NCI-H2227 treated with DMSO at 0.1 percent for 48 hours (cell line): ENCODE measurements around the gene MACC1.

Experiments used
- DNase-seq: peaks from one replicate; lab custom pipeline; 2025; lab: John Stamatoyannopoulos, UW

MACC1 gene

DNA sequence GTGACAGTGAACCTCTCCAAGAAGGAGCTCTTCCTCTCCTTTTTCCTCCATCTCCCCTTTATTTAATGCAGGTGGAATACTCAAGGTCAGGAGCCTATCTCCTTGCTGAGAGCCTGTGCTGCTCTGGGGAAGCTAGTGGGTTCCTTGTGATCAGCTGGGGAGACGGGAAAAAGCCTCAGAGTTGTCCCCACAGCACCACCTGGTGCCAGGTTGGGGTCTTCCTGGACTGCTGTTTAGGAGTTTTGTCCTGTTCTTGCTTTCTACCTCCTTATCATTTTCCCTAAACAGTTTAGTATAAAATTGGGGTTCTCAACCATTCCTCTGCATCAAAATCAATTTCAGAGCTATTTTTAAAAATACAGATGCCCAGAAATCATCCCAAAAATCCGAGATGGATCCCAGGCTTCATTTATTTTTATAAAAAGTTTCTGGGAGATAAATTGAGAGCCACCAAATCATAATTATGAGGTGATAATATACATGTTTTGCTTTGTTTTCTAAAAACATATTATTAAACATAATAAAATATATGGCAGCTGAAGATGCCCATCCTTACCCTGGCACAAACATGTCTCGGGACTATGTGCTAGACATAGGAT lies 44.3 kb downstream of the MACC1 start:
- DNase-seq: peak; percentile 53

DNA sequence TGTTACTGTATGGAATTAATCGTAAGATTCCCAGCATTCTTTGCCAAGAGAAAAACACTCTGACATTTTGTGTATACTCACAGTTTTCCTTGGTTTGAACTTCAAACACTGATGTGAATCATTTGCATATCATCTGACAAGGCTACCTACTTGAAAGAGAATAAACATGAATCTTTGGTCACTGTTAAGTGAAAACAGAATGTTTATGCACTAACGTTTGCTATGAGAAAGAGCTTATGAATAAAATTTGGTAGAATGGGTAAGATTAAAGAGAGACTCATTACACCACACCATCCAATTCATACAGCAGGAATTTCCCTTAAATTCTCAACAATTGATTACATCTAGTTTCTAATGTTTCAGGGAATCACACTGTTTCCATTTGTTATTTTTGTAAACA lies 46.6 kb downstream of the MACC1 start:
- no peak for DNase-seq

DNA sequence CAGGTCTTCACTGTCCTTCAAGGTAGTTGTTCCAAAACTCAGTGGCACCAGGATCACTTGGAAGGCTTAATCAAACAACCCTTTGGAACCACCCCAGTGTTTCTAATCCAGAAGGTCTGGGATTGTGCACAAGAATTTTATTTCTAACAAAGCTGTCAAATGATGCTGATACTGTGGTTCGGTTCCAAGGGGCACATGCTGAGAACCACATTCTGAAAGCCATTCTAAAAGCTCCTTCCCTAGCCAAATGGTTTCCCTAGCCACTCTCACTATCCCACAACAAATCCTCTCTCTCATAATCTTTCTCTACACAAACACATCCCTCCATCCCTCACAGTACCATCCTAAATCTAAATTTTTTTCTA lies 52.1 kb downstream of the MACC1 start:
- DNase-seq: no peak

DNA sequence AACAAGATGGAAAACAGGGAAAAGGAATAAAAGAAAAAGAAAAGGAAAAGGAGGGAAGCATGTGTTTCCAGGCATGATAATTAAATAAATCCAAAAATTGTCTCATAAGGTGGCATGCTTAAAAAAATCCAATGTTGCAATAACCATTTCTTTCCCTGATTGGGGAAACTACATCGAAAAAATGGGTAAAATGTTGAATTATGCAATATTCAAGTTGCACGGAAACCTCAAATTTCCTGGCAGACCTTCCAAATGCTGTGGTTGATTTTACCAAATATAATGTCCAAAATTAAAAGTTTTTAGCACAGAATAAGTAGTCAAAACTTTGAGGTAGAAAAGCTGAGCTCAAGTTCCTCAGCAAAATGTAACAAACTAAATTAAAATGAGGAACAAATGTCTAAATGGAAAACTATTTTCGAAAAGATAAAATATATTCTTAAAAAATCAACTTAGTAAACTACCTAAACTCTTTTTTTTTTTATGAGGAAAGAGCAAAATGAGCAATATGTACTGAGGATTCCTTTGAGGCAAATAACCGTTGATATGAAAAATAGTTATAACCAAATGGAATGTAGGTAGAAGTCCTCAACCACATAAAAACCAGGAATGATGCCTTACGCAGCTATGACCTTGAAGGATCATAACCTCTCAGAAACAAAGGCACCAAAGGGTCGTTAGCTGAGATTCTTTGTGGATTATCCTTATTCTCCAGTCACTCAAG lies 52.6 kb downstream of the MACC1 start:
- DNase-seq: no peak

DNA sequence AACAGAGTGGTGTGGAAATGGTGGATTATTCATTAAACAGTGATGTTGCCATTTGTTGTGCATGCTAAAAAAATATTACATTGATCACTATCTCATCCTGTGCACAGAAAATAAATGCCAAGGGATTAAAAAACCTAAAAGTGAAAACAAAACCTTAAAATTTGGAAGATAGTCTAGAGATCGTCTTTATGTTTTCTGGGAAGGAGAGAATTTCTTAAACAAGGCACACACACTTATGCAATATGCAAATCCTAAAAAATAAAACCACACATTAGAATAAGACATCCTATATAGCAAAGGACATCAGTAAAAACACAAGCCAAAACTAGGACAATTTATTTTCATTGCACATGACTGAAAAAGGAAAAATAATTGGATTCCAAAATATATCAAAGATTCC lies 54.5 kb downstream of the MACC1 start:
- no peak for DNase-seq

DNA sequence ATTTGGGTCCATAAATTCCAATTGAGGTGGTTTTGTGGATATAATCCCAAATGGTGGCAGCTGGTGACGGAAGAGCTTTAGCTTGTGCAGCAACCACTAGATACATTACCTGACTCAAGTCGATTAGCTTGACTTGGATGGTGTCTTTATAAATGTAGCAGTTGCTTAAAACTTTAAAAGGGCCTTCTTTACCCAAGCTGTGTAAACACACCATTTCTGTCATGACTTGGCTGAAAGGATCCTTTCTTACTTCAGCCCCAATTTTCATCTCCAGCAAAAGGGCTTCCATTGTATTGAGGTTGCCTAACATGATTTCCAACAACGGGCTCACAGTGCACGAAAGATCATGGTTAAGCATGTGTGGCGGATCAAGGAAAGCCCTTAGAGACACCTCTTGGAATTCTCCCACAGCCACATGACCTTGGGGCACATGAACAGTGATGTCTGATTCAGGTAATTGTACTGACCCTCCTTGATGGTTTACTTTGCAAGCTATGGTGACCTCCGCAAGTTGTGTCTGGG lies 57.9 kb downstream of the MACC1 start:
- DNase-seq: no peak

DNA sequence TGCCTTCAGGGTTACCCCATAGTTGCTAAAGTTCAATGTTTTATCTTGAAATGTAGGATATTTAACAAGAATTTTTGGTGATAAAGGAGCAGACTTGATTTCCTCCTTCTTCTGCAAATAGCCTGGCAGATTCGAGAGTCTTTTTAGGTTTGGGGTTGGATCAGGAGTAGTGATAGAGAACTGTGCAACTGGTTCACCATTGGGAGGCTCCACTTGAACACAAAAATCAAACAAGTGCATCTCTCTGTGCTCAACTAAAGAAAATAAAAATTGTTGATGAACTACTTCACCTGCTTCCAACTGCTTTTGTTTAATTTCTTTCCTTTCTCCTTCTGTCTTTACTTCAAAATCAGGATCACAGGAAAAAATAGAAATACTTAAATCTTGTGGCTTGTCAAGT lies 58.5 kb downstream of the MACC1 start:
- DNase-seq: no peak

DNA sequence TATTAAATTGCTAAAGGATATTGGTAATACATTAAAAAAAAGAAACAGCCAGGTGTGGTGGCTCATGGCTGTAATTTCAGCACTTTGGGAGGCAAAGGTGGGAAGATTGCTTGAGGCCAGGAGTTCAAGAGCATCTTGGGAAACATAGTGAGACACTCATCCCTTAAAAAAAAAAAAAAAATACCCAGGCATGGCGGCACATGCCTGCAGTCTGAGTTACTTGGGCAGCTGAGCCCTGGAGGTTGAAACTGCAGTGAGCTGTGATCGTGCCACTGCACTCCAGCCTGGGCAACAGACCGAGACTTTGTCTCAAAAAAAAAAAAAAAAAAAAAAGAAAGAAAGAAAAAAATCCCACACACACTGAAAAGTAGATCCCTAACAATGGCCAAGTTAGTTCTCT lies 59.7 kb downstream of the MACC1 start:
- no peak for DNase-seq

DNA sequence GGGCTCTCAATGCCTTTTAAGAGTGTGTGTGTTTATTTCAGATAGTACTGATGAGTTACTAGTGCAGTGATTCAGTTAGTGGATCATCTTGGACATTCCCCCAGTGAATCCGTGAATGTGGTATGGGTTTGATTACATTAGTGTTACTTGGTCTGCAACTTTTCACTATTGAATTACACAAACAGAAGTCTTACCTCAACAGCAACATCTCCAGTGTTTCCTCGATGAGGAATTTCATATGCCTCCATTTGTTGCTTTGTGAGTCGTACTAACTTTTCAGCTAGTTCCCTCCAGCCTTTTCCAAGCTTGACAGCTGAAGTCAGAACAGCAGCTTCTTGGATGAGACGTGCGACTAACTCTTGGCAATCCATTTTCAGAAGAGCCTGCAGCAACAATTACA lies 63.2 kb downstream of the MACC1 start:
- no peak for DNase-seq

DNA sequence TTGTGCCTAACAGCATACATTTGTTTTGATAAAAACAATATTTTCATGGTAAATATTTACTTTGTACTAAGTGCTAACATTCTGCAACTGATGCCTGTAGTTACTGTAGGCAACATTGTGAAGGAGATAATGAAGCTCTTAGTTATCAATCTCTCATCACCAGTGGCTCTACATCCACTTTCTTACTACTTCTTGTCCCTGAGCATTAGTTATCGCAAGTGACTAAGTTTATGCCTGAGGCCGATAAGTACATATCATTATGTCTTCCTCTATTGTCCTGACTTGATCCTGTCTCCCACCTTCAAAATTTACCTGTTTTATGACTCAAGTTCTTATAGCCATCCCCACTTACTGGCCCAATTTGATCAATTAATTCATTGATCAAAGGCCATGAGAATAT lies 63.6 kb downstream of the MACC1 start:
- DNase-seq: no peak

DNA sequence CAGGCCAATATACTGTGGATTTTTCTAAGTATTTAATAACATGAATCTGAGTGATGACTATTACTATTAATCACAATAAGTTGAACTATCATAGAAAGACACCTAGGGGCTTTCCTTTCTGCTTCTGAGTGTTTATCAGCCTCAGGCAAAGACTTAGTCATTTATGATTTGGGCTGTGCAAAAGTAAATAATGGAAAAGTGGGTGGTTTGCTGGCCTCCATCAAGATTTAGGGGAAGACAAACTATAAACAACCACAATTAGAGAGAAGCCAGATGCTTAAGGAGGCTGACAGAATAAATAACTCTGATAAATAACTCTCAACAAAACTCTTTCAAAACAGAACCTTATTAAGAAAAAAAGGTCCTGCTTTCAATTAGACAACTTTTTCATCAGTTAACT lies 64.7 kb downstream of the MACC1 start:
- no peak for DNase-seq

DNA sequence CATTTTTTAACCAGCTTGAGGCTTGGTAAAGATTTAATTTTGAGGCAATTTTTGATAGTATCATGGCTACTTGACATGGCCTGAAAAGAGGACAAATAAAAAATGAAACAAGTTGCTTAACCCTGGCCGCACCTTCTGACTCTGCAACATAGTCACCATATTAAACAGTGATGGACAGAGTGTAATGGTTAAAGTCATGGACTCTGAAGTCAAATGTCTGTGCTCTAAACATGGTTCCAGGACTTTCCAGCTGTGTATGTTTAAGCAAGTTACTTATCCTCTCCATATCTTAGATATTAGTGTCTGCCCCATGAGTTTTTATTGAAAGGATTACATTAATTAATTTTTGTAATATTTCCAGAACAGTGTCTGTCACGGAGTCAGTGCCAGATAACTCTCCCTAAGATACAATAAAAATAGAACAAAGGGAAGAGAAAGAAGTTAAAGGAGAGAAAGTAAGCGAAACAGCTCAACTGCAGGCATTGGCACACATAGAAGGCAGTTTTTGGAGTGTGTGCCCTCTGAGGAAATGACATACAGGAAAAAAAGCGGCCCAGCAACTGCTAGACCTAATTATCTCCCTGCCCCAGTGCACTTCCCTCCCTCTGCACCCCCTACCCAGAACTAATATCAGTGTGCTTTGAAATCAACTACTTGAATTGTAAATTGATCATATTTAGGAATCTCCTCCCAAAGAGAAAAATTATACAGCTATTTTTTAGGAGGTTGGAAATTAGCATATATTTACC lies 65.3 kb downstream of the MACC1 start:
- no peak for DNase-seq

DNA sequence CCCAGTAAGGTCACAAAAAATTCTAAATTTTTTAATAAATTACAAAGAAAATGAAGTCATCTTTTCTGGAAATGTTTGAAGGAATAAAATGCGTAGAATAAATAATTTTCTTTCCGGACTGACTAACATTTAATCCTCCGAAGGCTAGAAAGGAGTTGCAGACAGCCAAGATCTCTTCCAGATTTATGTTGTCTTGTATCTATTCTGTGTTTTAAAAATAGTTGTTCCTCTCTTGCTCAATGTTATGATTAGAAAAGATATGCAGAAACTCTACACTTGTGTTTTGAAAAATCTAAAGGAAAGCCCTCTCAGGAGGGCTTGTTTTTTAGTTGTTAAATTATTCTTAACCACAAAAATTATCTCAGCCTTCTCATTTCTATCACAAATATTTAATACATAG lies 70.7 kb downstream of the MACC1 start:
- no peak for DNase-seq

DNA sequence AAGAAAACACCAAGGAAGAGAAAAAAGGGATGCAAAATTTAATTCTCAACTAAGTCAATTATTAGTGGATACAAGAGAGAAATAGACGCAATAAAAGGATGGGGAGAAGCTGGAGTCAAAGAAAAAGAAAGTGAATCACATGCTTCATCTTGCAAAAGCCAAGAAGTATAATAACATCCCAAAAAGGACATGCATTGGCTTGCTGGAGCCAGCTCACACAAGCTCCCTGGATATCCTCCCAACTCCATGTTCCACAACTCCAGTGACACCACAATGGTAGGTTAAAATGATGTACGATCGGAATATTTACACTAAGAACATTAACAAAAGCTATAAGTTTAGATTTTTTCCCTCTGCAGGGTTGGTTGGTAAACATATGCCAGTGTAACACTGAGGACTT lies 72.4 kb downstream of the MACC1 start:
- DNase-seq: no peak

DNA sequence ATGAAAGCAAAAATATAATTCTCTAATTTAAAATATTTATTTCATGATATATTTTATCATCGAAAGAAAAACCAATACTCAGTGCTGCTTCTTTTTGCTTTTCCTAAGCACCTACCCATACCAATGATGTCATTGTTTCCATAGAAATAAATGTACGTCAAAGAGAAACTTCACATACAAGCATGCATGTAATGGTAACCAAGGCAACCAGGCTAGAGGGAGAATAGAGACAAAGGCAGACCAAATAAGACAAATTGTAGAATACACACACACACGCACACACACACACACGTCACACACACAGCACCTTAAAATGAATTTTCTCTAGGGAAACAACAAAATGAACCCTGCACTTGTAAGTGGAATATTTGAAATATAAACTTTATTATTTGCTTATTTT lies 75.5 kb downstream of the MACC1 start:
- peak; percentile 46 for DNase-seq

DNA sequence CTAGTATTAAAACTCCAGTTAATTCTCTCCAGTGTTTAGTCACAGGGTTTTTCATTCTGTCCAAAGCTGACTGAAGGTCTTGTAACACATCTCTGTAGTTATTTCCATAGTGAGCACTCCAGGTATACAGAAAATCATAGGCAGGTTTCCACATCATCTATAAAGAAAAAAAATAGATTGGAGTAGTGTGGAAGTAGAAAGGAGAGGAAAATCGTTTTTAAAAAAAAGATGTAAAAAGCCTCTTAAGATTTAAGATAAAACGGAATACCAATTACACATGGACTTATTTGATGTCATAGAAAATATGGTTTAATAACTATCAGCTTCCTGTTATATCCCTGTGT lies 76.2 kb downstream of the MACC1 start:
- DNase-seq: no peak

DNA sequence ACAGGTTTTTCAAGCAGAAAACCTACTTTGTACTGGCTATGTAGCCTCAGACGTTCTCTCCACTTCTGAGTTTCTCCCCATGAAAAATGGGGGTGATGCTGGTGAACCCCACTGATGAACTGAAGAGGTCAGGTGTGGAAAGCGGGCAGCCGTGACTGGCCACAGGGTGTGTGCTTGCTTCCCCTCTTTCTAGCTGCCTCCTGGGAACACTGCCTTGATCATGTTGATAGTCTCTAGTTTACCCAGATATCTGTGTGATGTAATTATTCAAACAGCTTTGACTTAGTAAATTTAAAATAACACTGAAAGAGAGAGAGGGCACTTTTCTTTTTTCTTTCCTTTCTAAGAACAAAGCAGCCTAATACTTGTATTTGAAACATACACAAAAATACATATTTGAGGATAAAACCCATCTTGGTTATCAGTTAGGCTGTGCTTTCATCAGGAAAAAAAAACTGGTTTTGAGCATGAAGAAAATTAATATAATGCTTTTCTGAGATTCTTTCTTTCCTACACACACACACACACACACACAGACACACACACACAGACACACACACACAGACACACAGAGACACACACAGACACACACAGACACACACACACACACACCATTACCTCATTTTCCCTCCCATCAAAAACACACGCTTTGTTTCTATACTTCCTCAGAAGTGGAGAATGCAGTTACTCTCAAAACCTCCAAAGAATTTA lies 76.7 kb downstream of the MACC1 start:
- DNase-seq: no peak

DNA sequence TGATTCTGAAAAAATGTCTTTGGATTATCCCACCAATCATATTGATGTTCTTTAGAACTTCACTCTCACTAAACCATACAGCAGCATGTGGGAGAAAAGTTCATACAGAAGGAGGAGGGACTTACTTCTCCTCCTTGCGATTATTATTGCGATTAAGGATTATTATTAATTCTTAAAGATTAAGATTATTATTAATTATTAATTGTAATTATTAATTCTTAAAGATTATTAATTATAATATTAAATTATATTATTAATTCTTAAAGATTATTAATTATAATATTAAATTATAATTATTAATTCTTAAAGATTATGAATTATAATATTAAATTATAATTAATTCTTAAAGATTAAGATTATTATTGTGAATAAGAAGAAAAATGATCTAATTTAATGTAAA lies 80.5 kb downstream of the MACC1 start:
- DNase-seq: no peak

DNA sequence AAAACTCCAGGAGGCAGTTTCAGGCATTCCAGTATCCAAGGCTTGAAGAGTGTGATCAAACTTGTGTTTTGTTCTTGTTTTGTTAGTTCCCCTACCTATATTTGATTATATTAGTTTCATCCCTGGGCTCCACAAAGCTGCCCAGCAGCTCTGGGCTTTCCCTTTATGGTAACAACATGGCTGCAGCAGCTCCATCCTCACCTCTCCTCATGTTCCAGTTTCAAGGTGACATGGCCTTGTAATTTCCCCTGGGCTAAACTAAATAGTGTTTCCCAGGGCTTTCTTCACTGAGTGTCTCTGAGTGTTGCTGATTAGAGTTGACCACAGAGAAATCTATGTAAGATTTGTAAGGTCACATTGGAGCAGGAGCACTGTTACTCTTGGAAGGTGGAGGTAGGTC lies 83.4 kb downstream of the MACC1 start:
- DNase-seq: no peak

DNA sequence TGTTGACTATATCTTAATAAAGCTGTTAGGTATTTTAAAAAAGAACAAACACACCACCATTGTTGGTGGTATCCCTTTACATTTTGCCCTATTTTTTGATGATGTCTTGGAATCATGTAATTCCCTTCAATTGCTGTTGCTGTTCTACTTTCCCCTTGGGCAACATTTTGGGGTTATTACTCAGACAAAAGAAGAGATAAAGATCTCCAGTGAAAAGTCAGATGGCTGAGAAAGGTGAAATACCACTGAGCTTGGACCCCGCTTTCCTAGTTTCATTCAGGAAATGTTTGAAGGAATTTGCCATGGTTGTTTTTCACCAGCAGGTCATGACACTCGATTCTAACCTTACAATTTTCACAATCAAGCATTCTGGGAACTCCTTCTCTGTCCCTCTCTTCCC lies 84.6 kb downstream of the MACC1 start:
- DNase-seq: no peak

DNA sequence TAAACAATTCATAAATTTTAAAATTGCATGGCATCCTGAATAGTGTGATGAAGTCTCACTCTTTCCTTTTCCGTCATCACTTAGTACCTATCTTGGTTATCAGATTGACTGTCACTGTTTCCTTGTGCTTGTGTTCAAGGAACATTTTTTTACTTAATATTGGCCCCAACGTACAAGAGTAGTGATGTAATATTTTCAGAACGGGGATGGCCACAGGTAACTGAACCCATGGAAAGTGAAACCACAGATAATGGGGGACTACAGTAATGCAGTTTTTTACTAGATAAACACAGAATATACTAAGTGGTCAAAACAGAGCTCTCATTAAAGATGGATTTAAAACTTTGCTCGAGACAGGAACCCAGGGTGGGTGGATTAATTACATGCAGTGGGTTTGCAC lies 85.4 kb downstream of the MACC1 start:
- no peak for DNase-seq

DNA sequence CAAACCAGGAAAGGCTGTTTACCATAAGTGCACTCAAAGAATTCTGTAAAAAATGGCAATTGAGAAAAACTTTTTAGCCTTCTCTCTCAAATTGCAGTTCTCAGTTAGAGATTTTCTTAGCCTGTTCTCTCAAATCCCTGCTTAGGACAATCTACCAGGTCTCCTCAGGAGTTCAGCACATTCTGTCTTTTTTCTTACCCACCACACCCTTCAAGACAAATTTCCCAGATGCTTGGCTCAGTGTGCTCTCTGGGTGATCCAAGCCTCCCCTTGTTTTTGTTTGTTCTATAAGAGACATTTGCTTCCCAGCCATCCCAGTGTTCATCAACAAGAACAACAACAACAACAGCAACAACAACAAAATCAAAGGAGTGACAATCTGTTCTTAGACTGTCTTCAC lies 87.3 kb downstream of the MACC1 start:
- DNase-seq: no peak

DNA sequence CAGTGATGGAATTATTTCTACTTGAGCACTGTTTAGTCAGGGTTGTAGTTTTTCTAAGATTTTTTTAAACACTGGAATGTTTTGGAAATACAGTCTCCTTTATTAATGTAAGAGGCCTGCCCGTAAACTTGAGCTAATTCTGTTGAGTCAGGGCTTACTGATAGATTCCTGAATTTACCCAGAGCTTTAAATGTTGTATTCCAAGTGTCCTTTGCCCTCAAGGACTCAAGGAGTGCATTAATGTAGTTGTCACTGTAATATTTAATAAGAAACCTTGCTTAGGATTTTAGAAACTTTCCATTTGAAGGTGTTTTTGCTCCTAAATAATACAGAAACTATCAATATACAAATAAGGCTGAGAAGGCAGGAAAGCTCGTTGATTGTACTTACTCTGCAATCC lies 89.2 kb downstream of the MACC1 start:
- no peak for DNase-seq
